Neuronal stem cell (in vitro differentiated cells): ENCODE measurements around the gene HIF1A.

Experiments used
- DNase-seq: peaks from one replicate; pipeline ENCODE4 v3.0.0-alpha.2; 2013; ENCODE audit warnings: low spot score
- H2AFZ ChIP-seq: one replicate; pipeline ENCODE4 v1.6.1; 2013; ENCODE audit warnings: mild to moderate bottlenecking, low read length, inconsistent platforms
- H2AK5ac ChIP-seq: 2 replicates; pipeline ENCODE4 v1.6.1; 2013; ENCODE audit warnings: low read depth, mild to moderate bottlenecking, inconsistent platforms, low read length, moderate library complexity, mixed read lengths
- H2BK120ac ChIP-seq: 2 replicates; pipeline ENCODE4 v1.6.1; 2013; ENCODE audit warnings: low read depth, mild to moderate bottlenecking, inconsistent platforms, low read length, moderate library complexity, mixed read lengths
- H2BK12ac ChIP-seq: one replicate; pipeline ENCODE4 v1.6.1; 2013; ENCODE audit warnings: low read length, inconsistent platforms
- H2BK15ac ChIP-seq: 2 replicates; pipeline ENCODE4 v1.6.1; 2013; ENCODE audit warnings: mild to moderate bottlenecking, low read length, inconsistent platforms, mixed read lengths
- H2BK5ac ChIP-seq: one replicate; pipeline ENCODE4 v1.6.1; 2013; ENCODE audit warnings: inconsistent platforms, mild to moderate bottlenecking, low read length, moderate library complexity
- H3K14ac ChIP-seq: one replicate; pipeline ENCODE4 v1.6.1; 2013; ENCODE audit warnings: low read length, inconsistent platforms
- H3K18ac ChIP-seq: 2 replicates; pipeline ENCODE4 v1.6.1; 2013; ENCODE audit warnings: low read length, inconsistent platforms
- H3K23ac ChIP-seq: 2 replicates; pipeline ENCODE4 v1.6.1; 2013; ENCODE audit warnings: low read depth, mild to moderate bottlenecking, mixed read lengths, low read length, inconsistent platforms; ENCODE audit not compliant: poor library complexity
- H3K27ac ChIP-seq: replicated peaks from 3 replicates; pipeline ENCODE4 v1.5.1; 2013; ENCODE audit warnings: low read length, inconsistent platforms
- H3K27me3 ChIP-seq, 3 experiments: 2 replicates each; pipeline ENCODE4 v1.6.1; 2013; ENCODE audit warnings: low read length in 3 of 3, mild to moderate bottlenecking in 2 of 3, inconsistent platforms in 1 of 3, low read depth in 1 of 3, mixed read lengths in 1 of 3, moderate library complexity in 1 of 3; ENCODE audit not compliant: control insufficient read depth in 3 of 3, insufficient read depth in 3 of 3
- H3K36me3 ChIP-seq, 2 donors: replicated peaks in 1 of 2; 2 replicates each; pipeline ENCODE4 v1.6.1; 2013; ENCODE audit warnings: low read length in 2 of 2; ENCODE audit not compliant: control insufficient read depth in 2 of 2, insufficient read depth in 2 of 2
- H3K4ac ChIP-seq: 2 replicates; pipeline ENCODE4 v1.6.1; 2013; ENCODE audit warnings: inconsistent platforms, mild to moderate bottlenecking, low read length, moderate library complexity
- H3K4me1 ChIP-seq, 2 donors: 1 replicate in 1 of 2; 2 replicates in 1 of 2; pipeline ENCODE4 v1.6.1; 2013; ENCODE audit warnings: low read length in 2 of 2, low read depth in 1 of 2; ENCODE audit not compliant: control insufficient read depth in 2 of 2, insufficient read depth in 1 of 2
- H3K4me2 ChIP-seq: one replicate; pipeline ENCODE4 v1.6.1; 2013; ENCODE audit warnings: mild to moderate bottlenecking, low read length, inconsistent platforms; ENCODE audit not compliant: insufficient read depth, poor library complexity, severe bottlenecking
- H3K4me3 ChIP-seq, 2 donors: 2 replicates each; pipeline ENCODE4 v1.5.1; 2013; ENCODE audit warnings: low read length in 2 of 2, mild to moderate bottlenecking in 2 of 2, inconsistent platforms in 1 of 2, moderate library complexity in 1 of 2
- H3K79me1 ChIP-seq: one replicate; pipeline ENCODE4 v1.6.1; 2013; ENCODE audit warnings: low read depth, mild to moderate bottlenecking, inconsistent platforms, low read length, moderate library complexity
- H3K9ac ChIP-seq: one replicate; pipeline ENCODE4 v1.6.1; 2013; ENCODE audit warnings: mild to moderate bottlenecking, low read depth, low read length, inconsistent platforms; ENCODE audit not compliant: poor library complexity
- H3K9me3 ChIP-seq, 2 donors: replicated peaks in 1 of 2; 2 replicates each; pipeline versions ENCODE3 to v1.6.1; 2013; ENCODE audit warnings: low read length in 2 of 2, mild to moderate bottlenecking in 2 of 2, inconsistent platforms in 1 of 2, low read depth in 1 of 2, mixed read lengths in 1 of 2, moderate library complexity in 1 of 2; ENCODE audit not compliant: control insufficient read depth in 2 of 2, insufficient read depth in 1 of 2
- H4K8ac ChIP-seq: one replicate; pipeline ENCODE4 v1.6.1; 2013; ENCODE audit warnings: low read depth, mild to moderate bottlenecking, inconsistent platforms, low read length, moderate library complexity
- H4K91ac ChIP-seq: one replicate; pipeline ENCODE4 v1.6.1; 2013; ENCODE audit warnings: low read length, low read depth, mild to moderate bottlenecking, inconsistent platforms; ENCODE audit not compliant: poor library complexity
- WGBS, 2 donors: extraction: QIAGEN DNeasy Blood & Tissue Kit; methylation state at CpG; one replicate each; pipeline ENCODE4 v1.1.7; 2013; ENCODE audit warnings: missing lambda C conversion rate in 2 of 2, mixed read lengths in 1 of 2; ENCODE audit not compliant: insufficient read length in 2 of 2, insufficient replicate concordance in 1 of 2; ENCODE audit errors: extremely low coverage in 2 of 2; 5-methylcytosine and 5-hydroxymethylcytosine counted together

Gene HIF1A

GRCh38 chr14:61690982-61691381 lies 4.3 kb upstream of the HIF1A start:
- Histone ChIP-seq H3K4ac (no peak overlapping the region), H2AK5ac (no peak overlapping the region), H3K36me3 (no peaks in the 10 kb centered on the region), H2BK15ac (no peak overlapping the region), H4K91ac (no peak overlapping the region), H2BK12ac (no peak overlapping the region), H2AFZ (peak overlapping the region; percentile 18), H3K79me1 (no peaks in the 10 kb centered on the region), H3K23ac (no peak overlapping the region), H3K4me3 (no peak overlapping the region), H3K27ac (no peak overlapping the region), H3K9me3 (no peaks in the 10 kb centered on the region), H2BK120ac (no peak overlapping the region), H2BK5ac (no peak overlapping the region), H3K27me3 (no peaks in the 10 kb centered on the region), H3K9ac (no peak overlapping the region), H4K8ac (no peak overlapping the region), H3K4me2 (no peak overlapping the region), H3K4me1 (peaks cover 3 to 5% of the 10 kb centered on the region in 2 donors), H3K14ac (no peak overlapping the region), H3K18ac (no peak overlapping the region)
- DNase-seq, result no peak
- no CpG with 5 or more reads among the region's 2 CpGs for WGBS, 2 donors

- H3K9me3 ChIP-seq, result no peaks in the 10 kb centered on the region
- DNase-seq, result no peak
- no peak overlapping the region for H2BK15ac ChIP-seq
- H3K18ac ChIP-seq, result no peak overlapping the region
- H2AK5ac ChIP-seq, result no peak overlapping the region
- no peak overlapping the region for H3K4me2 ChIP-seq
- H3K14ac ChIP-seq, result no peak overlapping the region
- H3K4ac ChIP-seq, result no peak overlapping the region
- H3K4me3 ChIP-seq, result no peak overlapping the region
- H3K4me1 ChIP-seq, result peaks cover 3 to 5% of the 10 kb centered on the region in 2 donors
- H3K36me3 ChIP-seq, result no peaks in the 10 kb centered on the region
- H2BK5ac ChIP-seq, result no peak overlapping the region
- H3K9ac ChIP-seq, result no peak overlapping the region
- H3K27ac ChIP-seq, result no peak overlapping the region
- peak overlapping the region; percentile 18 for H2AFZ ChIP-seq
- no peaks in the 10 kb centered on the region for H3K79me1 ChIP-seq
- no peak overlapping the region for H4K91ac ChIP-seq
- no peak overlapping the region for H2BK120ac ChIP-seq
- no peak overlapping the region for H2BK12ac ChIP-seq
- no peak overlapping the region for H4K8ac ChIP-seq
- no peak overlapping the region for H3K23ac ChIP-seq
- H3K27me3 ChIP-seq, result no peaks in the 10 kb centered on the region
Observed at GRCh38 chr14:61691495-61691894, 3.8 kb upstream of the HIF1A start.

GRCh38 chr14:61694039-61694438 lies 1.3 kb upstream of the HIF1A start:
- Histone ChIP-seq H3K79me1 (no peaks in the 10 kb centered on the region), H3K4me3 (no peak overlapping the region), H2BK15ac (no peak overlapping the region), H3K36me3 (no peaks in the 10 kb centered on the region), H4K91ac (no peak overlapping the region), H3K27ac (no peak overlapping the region), H3K14ac (no peak overlapping the region), H3K4ac (no peak overlapping the region), H2BK120ac (no peak overlapping the region), H3K27me3 (no peaks in the 10 kb centered on the region), H3K4me2 (no peak overlapping the region), H2BK12ac (no peak overlapping the region), H2BK5ac (no peak overlapping the region), H3K23ac (no peak overlapping the region), H4K8ac (no peak overlapping the region), H3K4me1 (peaks cover 6 to 7% of the 10 kb centered on the region in 2 donors), H3K9me3 (no peaks in the 10 kb centered on the region), H3K18ac (no peak overlapping the region), H3K9ac (no peak overlapping the region), H2AK5ac (no peak overlapping the region), H2AFZ (peak overlapping the region; percentile 88)
- WGBS, 2 donors, result no CpG with 5 or more reads among the region's 6 CpGs
- DNase-seq, result no peak

- peaks cover 0 to 8% of the 10 kb centered on the region in 2 donors for H3K36me3 ChIP-seq
- peak overlapping the region; percentile 95 for H3K4ac ChIP-seq
- H3K27ac ChIP-seq, result peak overlapping the region; percentile 100
- no peaks in the 10 kb centered on the region for H3K9me3 ChIP-seq
- H3K27me3 ChIP-seq, result no peaks in the 10 kb centered on the region
- peak overlapping the region; percentile 87 to 92 for H3K4me3 ChIP-seq
- peaks cover 6 to 7% of the 10 kb centered on the region in 2 donors for H3K4me1 ChIP-seq
- H3K4me2 ChIP-seq, result peak overlapping the region; percentile 33
- peak overlapping the region; percentile 82 for H4K8ac ChIP-seq
- H4K91ac ChIP-seq, result peak overlapping the region; percentile 79
- no CpG with 5 or more reads among the region's 70 CpGs for WGBS, 2 donors
- peak; percentile 76 for DNase-seq
- peak overlapping the region; percentile 97 for H3K9ac ChIP-seq
- no peak overlapping the region for H2BK12ac ChIP-seq
- H2AFZ ChIP-seq, result peak overlapping the region; percentile 92
- H2BK120ac ChIP-seq, result peak overlapping the region; percentile 98
- peak overlapping the region; percentile 100 for H3K18ac ChIP-seq
- peak overlapping the region; percentile 100 for H2BK5ac ChIP-seq
- H2AK5ac ChIP-seq, result peak overlapping the region; percentile 99
- peak overlapping the region; percentile 100 for H3K23ac ChIP-seq
- peak overlapping the region; percentile 97 for H2BK15ac ChIP-seq
- H3K14ac ChIP-seq, result peak overlapping the region; percentile 94
- no peaks in the 10 kb centered on the region for H3K79me1 ChIP-seq
Observed at GRCh38 chr14:61695695-61696527, 598 bp downstream of the HIF1A start.
